Peyer's patch (tissue), 4 donors: ENCODE measurements around the gene IQCE. TPM values are rescaled to one million over a fixed set of nuclear protein-coding genes. Genes with fewer than 3 reads are reported as not detected.
A peak's percentile ranks its signal among the peaks of the same experiment; 100 is the strongest.
"Not testable (repeated sequence)": the region's sequence is repeated elsewhere in the genome, so short reads cannot be mapped to it uniquely, and the experiment has no call there.

Source experiments
- DNase-seq, 3 donors: peaks; one replicate each; pipeline ENCODE4 v3.0.0-alpha.2; 2017 to 2019
- H3K27ac ChIP-seq, 4 donors: fragments of 200-600 bp; sonication (generic); one replicate each; pipeline ENCODE4 v1.5.1; 2016 to 2019
- H3K27me3 ChIP-seq, 2 donors: fragments of 200-600 bp; sonication (generic); one replicate each; pipeline ENCODE4 v1.5.1; 2019
- H3K36me3 ChIP-seq, 3 donors: fragments of 200-600 bp; sonication (generic); one replicate each; pipeline ENCODE4 v1.5.1; 2016 to 2019
- H3K4me1 ChIP-seq, 4 donors: fragments of 200-600 bp; sonication (generic); one replicate each; pipeline ENCODE4 v1.5.1; 2016 to 2019
- H3K4me3 ChIP-seq, 4 donors: fragments of 200-600 bp; sonication (generic); 1 replicate in 3 of 4; 2 replicates in 1 of 4; pipeline ENCODE4 v1.5.1; 2016 to 2019; ENCODE audit warnings: mild to moderate bottlenecking in 1 of 4
- H3K9me3 ChIP-seq, 4 donors: fragments of 200-600 bp; sonication (generic); one replicate each; pipeline ENCODE4 v1.5.1; 2016 to 2019; ENCODE audit warnings: mild to moderate bottlenecking in 1 of 4
- CTCF ChIP-seq, 6 experiments: fragments of 450-650 bp in 4 of 6; fragments of 200-600 bp in 2 of 6; sonication (generic) in 1 of 6; IDR thresholded peaks; one replicate each; pipeline ENCODE4 v1.5.1; 2017 to 2019; ENCODE audit warnings: antibody characterized with exemption in 6 of 6, mild to moderate bottlenecking in 3 of 6, moderate library complexity in 1 of 6
- POLR2A ChIP-seq, 2 donors: fragments of 450-650 bp; IDR thresholded peaks; one replicate each; pipeline ENCODE4 v1.5.1; 2017; ENCODE audit warnings: antibody characterized with exemption in 2 of 2, mild to moderate bottlenecking in 2 of 2, moderate library complexity in 2 of 2
- total RNA-seq, 4 donors: library from RNA; depleted of rRNA; stranded (reverse); fragments of >200 nt; gene quantifications; one replicate each; pipeline ENCODE4 v1.1.0, GENCODE V29; 2016

The IQCE gene
- total RNA-seq, 4 donors from 2014 or later: 30.0 to 159 (median 72.2) TPM

DNA sequence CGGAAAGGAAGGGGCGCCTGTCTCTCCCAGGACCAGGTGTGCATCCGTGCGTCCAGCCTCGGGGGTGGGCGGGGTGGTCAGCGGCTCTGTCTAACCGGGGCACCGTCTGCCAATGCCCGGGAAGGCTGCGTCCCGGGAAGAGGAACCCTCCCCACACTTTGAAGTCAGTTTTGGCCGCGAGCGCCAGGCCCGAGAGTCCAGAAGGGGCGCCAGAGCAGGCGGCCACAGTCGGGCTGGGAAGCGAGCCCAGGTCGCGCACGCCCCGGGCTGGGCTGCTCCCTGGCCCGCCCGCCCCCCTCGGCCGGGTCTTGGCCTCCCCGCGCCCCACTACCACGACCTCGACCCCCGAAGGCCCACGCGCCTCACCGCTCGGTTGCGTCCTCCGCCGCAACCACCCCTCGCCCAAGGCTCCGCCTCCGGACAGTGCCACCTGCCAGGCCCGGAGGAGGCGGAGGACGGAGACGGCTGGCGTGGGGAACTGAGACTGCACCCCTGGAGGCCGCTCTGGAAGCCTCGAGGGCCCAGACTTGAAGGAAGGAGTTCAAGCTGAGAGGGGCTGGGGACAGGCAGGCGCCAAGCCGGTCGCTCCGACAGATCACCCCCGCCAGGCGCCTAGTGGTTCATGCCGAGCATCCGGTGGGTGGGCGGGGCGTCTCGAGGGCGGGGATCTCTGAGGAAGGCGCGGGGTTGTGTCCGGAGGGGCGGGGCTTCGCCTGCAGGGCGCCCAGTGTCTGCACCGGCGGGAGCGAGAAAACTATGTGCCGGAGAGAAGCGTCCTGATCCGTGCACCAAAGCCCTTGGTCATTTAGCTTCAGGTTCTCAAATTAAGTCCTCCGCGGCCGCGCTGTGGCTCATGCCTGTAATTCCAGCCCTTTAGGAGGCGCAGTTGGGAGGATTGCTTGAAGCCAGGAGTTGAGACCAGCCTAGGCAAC, 3.4 kb upstream of the IQCE start, which contains the start of gene BRAT1:
Gene BRAT1, minus strand, starts transcription at position 404 of the 932 bp plus-strand sequence. CDS start 1,093 bp downstream, outside the sequence.
- Histone ChIP-seq H3K27ac (peak within 1 kb of the TSS; percentile 94 to 99 (median 97)), H3K27me3 (no peaks in the 10 kb centered on the region), H3K4me1 (peaks cover 4 to 41% (median 14%) of the 10 kb centered on the region in 4 donors), H3K4me3 (peak within 1 kb of the TSS; percentile 84 to 99 (median 96)), H3K36me3 (peaks cover 0 to 5% (median 0%) of the 10 kb centered on the region in 3 donors), H3K9me3 (no peaks in the 10 kb centered on the region)
- peak in 4 of 6 experiments; percentile 24 to 45 (median 38) for TF ChIP-seq CTCF (IDR thresholded peaks at IDR 0.05)
- TF ChIP-seq POLR2A (IDR thresholded peaks at IDR 0.05): peak; percentile 58 to 61
- peak; percentile 99 for DNase-seq

DNA sequence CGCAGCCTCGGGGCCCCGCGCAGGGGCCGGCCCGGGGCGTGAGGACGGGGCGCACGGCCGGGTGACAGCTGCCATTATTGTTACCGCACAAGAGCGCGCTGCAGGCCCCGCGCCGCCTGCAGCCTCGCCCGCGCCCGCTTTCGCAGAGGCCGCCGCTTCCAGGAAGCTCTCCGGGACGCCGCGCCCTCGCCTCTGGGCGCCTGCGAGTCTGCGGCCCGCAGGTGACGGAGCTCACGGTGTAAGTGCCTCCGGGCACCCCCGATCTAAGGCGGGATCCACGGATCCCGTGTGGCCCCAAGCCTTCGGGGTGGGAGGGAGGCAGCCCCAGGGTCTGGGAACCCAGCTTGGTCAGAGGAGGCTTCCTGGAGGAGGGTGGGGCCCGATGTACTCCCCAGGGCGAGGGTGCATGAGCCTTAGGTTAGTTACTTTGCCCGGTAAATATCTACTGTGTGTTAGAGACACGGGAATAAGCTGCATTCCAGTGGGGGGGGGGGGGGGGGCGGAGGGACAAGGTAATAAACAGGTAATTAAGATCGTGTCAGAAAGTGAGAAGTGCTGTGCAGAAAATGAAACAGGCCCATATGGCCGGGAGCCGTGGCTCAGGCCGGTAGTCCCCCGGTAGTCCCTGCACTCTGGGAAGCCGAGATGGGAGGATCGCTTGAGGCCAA, 638 bp downstream of the IQCE start:
- DNase-seq: peak in 2 of 3 donors; percentile 72 to 80
- Histone ChIP-seq H3K27ac (peak overlapping the region; percentile 61 to 93 (median 78)), H3K27me3 (no peaks in the 10 kb centered on the region), H3K9me3 (no peaks in the 10 kb centered on the region), H3K4me3 (peak overlapping the region; percentile 70 to 100 (median 85)), H3K4me1 (peaks cover 0 to 33% (median 8%) of the 10 kb centered on the region in 4 donors), H3K36me3 (no peaks in the 10 kb centered on the region)
- no peak for TF ChIP-seq CTCF (IDR thresholded peaks at IDR 0.05)
- peak in 1 of 2 donors; percentile 50 for TF ChIP-seq POLR2A (IDR thresholded peaks at IDR 0.05)

GRCh38 chr7:2563955-2564354, 5.2 kb downstream of the IQCE start:
- H3K27ac ChIP-seq, H3K36me3 ChIP-seq, DNase-seq, H3K9me3 ChIP-seq, H3K4me3 ChIP-seq, H3K27me3 ChIP-seq: not testable (repeated sequence)
- H3K4me1 ChIP-seq: peaks cover 0 to 24% (median 0%) of the 10 kb centered on the region in 4 donors

DNA sequence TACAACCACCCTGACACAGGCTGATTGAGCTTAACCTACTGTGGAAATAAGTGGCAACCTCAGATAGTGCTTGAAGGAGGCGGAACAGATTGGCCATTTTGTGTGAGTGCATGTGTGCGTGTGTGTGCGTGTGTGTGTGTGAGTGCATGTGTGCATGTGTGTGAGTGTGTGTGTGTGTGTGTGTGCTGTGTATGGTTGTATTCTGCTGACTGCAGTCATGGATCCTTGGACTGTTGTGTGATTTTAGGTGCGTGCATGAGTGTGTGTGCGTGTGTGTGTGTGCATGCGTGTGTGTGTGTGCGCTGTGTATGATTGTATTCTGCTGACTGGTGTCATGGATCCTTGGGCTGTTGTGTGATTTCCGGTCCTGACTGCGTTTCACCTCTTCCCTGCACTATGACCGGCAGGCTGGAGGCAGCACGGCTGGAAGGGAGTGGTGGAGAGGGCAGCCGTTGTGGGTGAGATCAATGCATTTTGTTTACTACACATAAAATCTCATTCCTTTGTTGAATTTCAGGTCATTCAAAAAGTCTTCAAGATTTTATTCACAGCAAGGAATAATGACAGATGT, 6.3 kb downstream of the IQCE start:
- TF ChIP-seq CTCF (IDR thresholded peaks at IDR 0.05): no peak
- TF ChIP-seq POLR2A (IDR thresholded peaks at IDR 0.05): no peak
- H3K9me3 ChIP-seq: no peaks in the 10 kb centered on the region
- DNase-seq: peak in 2 of 3 donors; percentile 66 to 67
- H3K27me3 ChIP-seq: no peaks in the 10 kb centered on the region
- no peak overlapping the region for H3K4me3 ChIP-seq
- peak overlapping the region in 2 of 4 donors; percentile 39 to 64 for H3K27ac ChIP-seq
- H3K4me1 ChIP-seq: peaks cover 0 to 20% (median 0%) of the 10 kb centered on the region in 4 donors
- peaks cover 0 to 2% (median 0%) of the 10 kb centered on the region in 3 donors for H3K36me3 ChIP-seq

GRCh38 chr7:2566348-2566889, 7.6 kb downstream of the IQCE start:
- Histone ChIP-seq H3K9me3 (no peaks in the 10 kb centered on the region), H3K4me3 (peak overlapping the region in 1 of 4 donors; percentile 14), H3K27me3 (no peaks in the 10 kb centered on the region), H3K36me3 (peaks cover 0 to 3% (median 0%) of the 10 kb centered on the region in 3 donors), H3K27ac (peak overlapping the region in 1 of 4 donors; percentile 13), H3K4me1 (peaks cover 0 to 16% (median 0%) of the 10 kb centered on the region in 4 donors)
- TF ChIP-seq CTCF (IDR thresholded peaks at IDR 0.05) (no peak), POLR2A (IDR thresholded peaks at IDR 0.05) (no peak)
- no peak for DNase-seq
